GM18498 (cell line): ENCODE measurements around the gene C17orf50.

ENCODE experiments used
- ATAC-seq: cut with Tn5 transposase; IDR thresholded peaks from one replicate; pipeline ENCODE4 v1.9.1; 2021; ENCODE audit warnings: mild to moderate bottlenecking, moderate library complexity; ENCODE audit not compliant: unreplicated experiment

C17orf50 gene

GRCh38 chr17:35733366-35733765 lies 27.3 kb upstream of the C17orf50 start:
- no peak for ATAC-seq

GRCh38 chr17:35734396-35734795 lies 26.3 kb upstream of the C17orf50 start:
- no peak for ATAC-seq

GRCh38 chr17:35735036-35735805 lies 25.5 kb upstream of the C17orf50 start:
- no peak for ATAC-seq

- ATAC-seq: no peak
Observed at GRCh38 chr17:35736236-35736635, 24.5 kb upstream of the C17orf50 start.

- no peak for ATAC-seq
Observed at GRCh38 chr17:35738519-35739133, 22.1 kb upstream of the C17orf50 start.

GRCh38 chr17:35740216-35740615 lies 20.5 kb upstream of the C17orf50 start:
- ATAC-seq: no peak

GRCh38 chr17:35740997-35741931 lies 19.4 kb upstream of the C17orf50 start:
- no peak for ATAC-seq

GRCh38 chr17:35742496-35742895 lies 18.2 kb upstream of the C17orf50 start:
- ATAC-seq: no peak

GRCh38 chr17:35742896-35743477 lies 17.7 kb upstream of the C17orf50 start:
- no peak for ATAC-seq

- ATAC-seq: no peak
Observed at GRCh38 chr17:35743626-35744328, 16.9 kb upstream of the C17orf50 start.

GRCh38 chr17:35744830-35745229 lies 15.9 kb upstream of the C17orf50 start:
- ATAC-seq: no peak

- no peak for ATAC-seq
Observed at GRCh38 chr17:35745246-35745645, 15.4 kb upstream of the C17orf50 start.

- no peak for ATAC-seq
Observed at GRCh38 chr17:35745749-35746320, 14.9 kb upstream of the C17orf50 start.

GRCh38 chr17:35747540-35748017 lies 13.1 kb upstream of the C17orf50 start:
- ATAC-seq: peak; percentile 51

GRCh38 chr17:35748341-35748841 lies 12.3 kb upstream of the C17orf50 start:
- ATAC-seq: no peak

GRCh38 chr17:35748979-35749378 lies 11.7 kb upstream of the C17orf50 start:
- no peak for ATAC-seq

- no peak for ATAC-seq
Observed at GRCh38 chr17:35749560-35750412, 10.9 kb upstream of the C17orf50 start.

GRCh38 chr17:35750526-35751395 lies 9.9 kb upstream of the C17orf50 start:
- ATAC-seq: no peak
